H1 (cell line): ENCODE results near the gene ABCC6. TPM values are rescaled to one million over a fixed set of nuclear protein-coding genes. Genes with fewer than 3 reads are reported as not detected.

Source experiments
- CTCF ChIA-PET: fragments of 300-600 bp; sonication (Branson Sonifier 250); formaldehyde crosslinking; loops from one replicate; lab custom pipeline; 2021; ENCODE audit not compliant: partially characterized antibody; lab: Charles Lee
- POLR2A ChIA-PET: fragments of 300-600 bp; sonication (Branson Sonifier 250); formaldehyde crosslinking; loops from one replicate; lab custom pipeline; 2021; ENCODE audit warnings: inconsistent platforms; ENCODE audit not compliant: partially characterized antibody; lab: Charles Lee
- DNase-seq, 2 experiments: peaks; one replicate each; pipeline versions ENCODE4 v3.0.0 to v3.0.0-alpha.2; 2010 to 2022; ENCODE audit warnings: low spot score in 2 of 2, low read depth in 1 of 2, mixed read lengths in 1 of 2
- FAIRE-seq: peaks from 2 replicates; lab custom pipeline; 2011; peaks lifted over from hg19 to GRCh38; lab: Jason Lieb, UNC
- H2AFZ ChIP-seq: 2 replicates; pipeline ENCODE4 v1.8.1; 2012; ENCODE audit warnings: low read length, inconsistent platforms
- H2AK5ac ChIP-seq: 2 replicates; pipeline ENCODE4 v1.6.1; 2013; ENCODE audit warnings: low read depth, low read length
- H2BK120ac ChIP-seq: replicated peaks from 2 replicates; pipeline ENCODE3; 2013; ENCODE audit warnings: low read depth, low read length, inconsistent platforms
- H2BK12ac ChIP-seq: 2 replicates; pipeline ENCODE4 v1.6.1; 2013; ENCODE audit warnings: low read depth, low read length
- H2BK15ac ChIP-seq: 2 replicates; pipeline ENCODE4 v1.6.1; 2013; ENCODE audit warnings: low read length
- H2BK20ac ChIP-seq: 2 replicates; pipeline ENCODE4 v1.6.1; 2013; ENCODE audit warnings: low read length
- H2BK5ac ChIP-seq: 2 replicates; pipeline ENCODE4 v1.6.1; 2013; ENCODE audit warnings: low read depth, low read length
- H3K14ac ChIP-seq: 2 replicates; pipeline ENCODE4 v1.6.1; 2013; ENCODE audit warnings: inconsistent platforms; ENCODE audit not compliant: insufficient read length
- H3K18ac ChIP-seq: 2 replicates; pipeline ENCODE4 v1.6.1; 2013; ENCODE audit warnings: low read length; ENCODE audit errors: extremely low read depth
- H3K23ac ChIP-seq: 2 replicates; pipeline ENCODE4 v1.6.1; 2013; ENCODE audit warnings: inconsistent platforms; ENCODE audit not compliant: insufficient read length
- H3K23me2 ChIP-seq: 2 replicates; pipeline ENCODE4 v1.6.1; 2013; ENCODE audit warnings: low read depth, low read length
- H3K27ac ChIP-seq: 2 replicates; pipeline ENCODE4 v1.6.1; 2011; ENCODE audit warnings: low read depth, low read length, inconsistent platforms
- H3K27me3 ChIP-seq, 4 experiments: replicated peaks in 1 of 4; 1 replicate in 1 of 4; 2 replicates in 3 of 4; pipeline versions ENCODE4 v1.6.1 to v1.8.1; 2011 to 2013; ENCODE audit warnings: low read length in 3 of 4, mild to moderate bottlenecking in 3 of 4, inconsistent platforms in 2 of 4, mixed read lengths in 2 of 4, moderate library complexity in 1 of 4; ENCODE audit not compliant: control insufficient read depth in 3 of 4, insufficient read depth in 3 of 4; ENCODE audit errors: extremely low read depth in 1 of 4
- H3K36me3 ChIP-seq, 4 experiments: 2 replicates each; pipeline versions ENCODE4 v1.6.1 to v1.8.1; 2011 to 2013; ENCODE audit warnings: mild to moderate bottlenecking in 4 of 4, low read length in 3 of 4, moderate library complexity in 2 of 4, control low read depth in 1 of 4, inconsistent platforms in 1 of 4; ENCODE audit not compliant: insufficient read depth in 4 of 4, control insufficient read depth in 2 of 4
- H3K4ac ChIP-seq: replicated peaks from 2 replicates; pipeline ENCODE3; 2013; ENCODE audit warnings: low read length, low read depth, mixed read lengths, inconsistent platforms; ENCODE audit not compliant: insufficient read length
- H3K4me1 ChIP-seq, 4 experiments: replicated peaks in 1 of 4; 1 replicate in 1 of 4; 2 replicates in 3 of 4; pipeline versions ENCODE4 v1.6.1 to v1.8.1; 2011 to 2013; ENCODE audit warnings: low read length in 3 of 4, inconsistent platforms in 2 of 4, mixed read lengths in 1 of 4; ENCODE audit not compliant: insufficient read depth in 4 of 4, control insufficient read depth in 3 of 4
- H3K4me2 ChIP-seq, 2 experiments: 2 replicates each; pipeline versions ENCODE4 v1.6.1 to v1.8.1; 2011 to 2013; ENCODE audit warnings: low read depth in 2 of 2, low read length in 2 of 2, control low read depth in 1 of 2, inconsistent platforms in 1 of 2, mild to moderate bottlenecking in 1 of 2; ENCODE audit not compliant: insufficient read depth in 1 of 2
- H3K4me3 ChIP-seq, 4 experiments: fragments of 200-600, 300-600 bp in 1 of 4; sonication (generic), shearing (Covaris generic), sonication (Bioruptor Twin) in 1 of 4; 2 replicates each; pipeline versions ENCODE4 v1.5.1 to v1.8.1; 2011 to 2016; ENCODE audit warnings: low read length in 4 of 4, low read depth in 3 of 4, control low read depth in 2 of 4, inconsistent platforms in 2 of 4, mild to moderate bottlenecking in 2 of 4, mixed read lengths in 1 of 4, moderate library complexity in 1 of 4; ENCODE audit not compliant: insufficient read depth in 2 of 4; ENCODE audit errors: extremely low read depth in 1 of 4
- H3K56ac ChIP-seq: replicated peaks from 2 replicates; pipeline ENCODE3; 2013; ENCODE audit warnings: low read depth, mild to moderate bottlenecking, mixed read lengths, low read length, inconsistent platforms; ENCODE audit not compliant: insufficient read length
- H3K79me1 ChIP-seq: 2 replicates; pipeline ENCODE4 v1.6.1; 2013; ENCODE audit warnings: low read depth, low read length, control low read depth
- H3K79me2 ChIP-seq, 2 experiments: 2 replicates each; pipeline versions ENCODE4 v1.6.1 to v1.8.1; 2012 to 2013; ENCODE audit warnings: low read length in 2 of 2, mild to moderate bottlenecking in 2 of 2, inconsistent platforms in 1 of 2; ENCODE audit not compliant: insufficient read depth in 2 of 2, control insufficient read depth in 1 of 2
- H3K9ac ChIP-seq, 4 experiments: replicated peaks in 1 of 4; 1 replicate in 1 of 4; 2 replicates in 3 of 4; pipeline versions ENCODE4 v1.6.1 to v1.8.1; 2011 to 2013; ENCODE audit warnings: low read depth in 3 of 4, low read length in 3 of 4, control low read depth in 2 of 4, mild to moderate bottlenecking in 2 of 4, moderate library complexity in 2 of 4, inconsistent platforms in 1 of 4; ENCODE audit errors: extremely low read depth in 1 of 4
- H3K9me3 ChIP-seq, 2 experiments: 2 replicates each; pipeline versions ENCODE4 v1.6.1 to v1.8.1; 2012 to 2013; ENCODE audit warnings: mild to moderate bottlenecking in 2 of 2, moderate library complexity in 2 of 2, control low read depth in 1 of 2, inconsistent platforms in 1 of 2, low read depth in 1 of 2, low read length in 1 of 2, mixed read lengths in 1 of 2; ENCODE audit not compliant: insufficient read depth in 2 of 2
- H4K20me1 ChIP-seq, 2 experiments: replicated peaks in 1 of 2; 2 replicates each; pipeline versions ENCODE3 to v1.8.1; 2011 to 2013; ENCODE audit warnings: inconsistent platforms in 2 of 2, low read length in 2 of 2, mild to moderate bottlenecking in 1 of 2; ENCODE audit not compliant: insufficient read depth in 2 of 2, control insufficient read depth in 1 of 2
- H4K5ac ChIP-seq: 2 replicates; pipeline ENCODE4 v1.6.1; 2013; ENCODE audit warnings: low read length, low read depth, mixed read lengths, inconsistent platforms; ENCODE audit not compliant: insufficient read length
- H4K8ac ChIP-seq: 2 replicates; pipeline ENCODE4 v1.8.0; 2013; ENCODE audit warnings: mild to moderate bottlenecking, moderate library complexity, low read length, inconsistent platforms; ENCODE audit not compliant: insufficient read depth; ENCODE audit errors: extremely low read depth
- H4K91ac ChIP-seq: replicated peaks from 2 replicates; pipeline ENCODE3; 2013; ENCODE audit warnings: low read length, mixed read lengths, inconsistent platforms; ENCODE audit not compliant: insufficient read length
- POU5F1 ChIP-seq: IDR thresholded peaks from 2 replicates; pipeline ENCODE4 v1.6.1; 2011; ENCODE audit warnings: low read depth, mild to moderate bottlenecking, low read length, moderate library complexity
- WGBS, 2 experiments: shearing (Covaris generic) in 1 of 2; methylation state at CpG; one replicate each; pipeline versions ENCODE4 v1.1.6 to v1.1.7; 2013 to 2015; ENCODE audit warnings: low lambda C conversion rate in 2 of 2, mixed read lengths in 2 of 2, inconsistent platforms in 1 of 2, low coverage in 1 of 2, missing lambda C conversion rate in 1 of 2; ENCODE audit not compliant: insufficient replicate concordance in 2 of 2, insufficient coverage in 1 of 2, insufficient read length in 1 of 2; ENCODE audit errors: extremely low coverage in 1 of 2, missing lambda C conversion rate in 1 of 2; 5-methylcytosine and 5-hydroxymethylcytosine counted together
- polyA plus RNA-seq, 7 experiments: library from polyadenylated mRNA; depleted of rRNA in 3 of 7; stranded (reverse) in 5 of 7; unstranded in 2 of 7; fragments of >200 nt in 5 of 7; fragments of 200-250 nt in 2 of 7; gene quantifications; 1 replicate in 5 of 7; 2 replicates in 1 of 7; 4 replicates in 1 of 7; pipeline versions ENCODE4 v1.2.1 to v1.2.3, GENCODE V29; 2011 to 2013; ENCODE audit warnings: missing spikeins in 2 of 7, mixed read lengths in 2 of 7
- total RNA-seq: library from RNA; stranded (reverse); fragmentation: NEBNext Ultra II Directional; extraction: Animal tissue kit (Norgen Biotek cat#: 25700); gene quantifications from 2 replicates; pipeline ENCODE4 v1.2.1, GENCODE V29; 2021
- TF ChIP-seq, protein P1 (sequence below), 3 experiments: IDR thresholded peaks; 1 replicate in 2 of 3; 2 replicates in 1 of 3; pipeline versions ENCODE4 v1.5.1 to v1.6.1; 2011; ENCODE audit warnings: low read length in 3 of 3, mild to moderate bottlenecking in 3 of 3, inconsistent platforms in 2 of 3, low read depth in 1 of 3, moderate library complexity in 1 of 3; ENCODE audit not compliant: insufficient read depth in 1 of 3; ENCODE audit errors: control extremely low read depth in 1 of 3

The ABCC6 gene
- total and polyA plus RNA-seq, 2 of the 8 experiments (the other 6 are each of a cell fraction or from before 2014, with no cell fraction given), result 1.6 to 1.8 TPM

DNA sequence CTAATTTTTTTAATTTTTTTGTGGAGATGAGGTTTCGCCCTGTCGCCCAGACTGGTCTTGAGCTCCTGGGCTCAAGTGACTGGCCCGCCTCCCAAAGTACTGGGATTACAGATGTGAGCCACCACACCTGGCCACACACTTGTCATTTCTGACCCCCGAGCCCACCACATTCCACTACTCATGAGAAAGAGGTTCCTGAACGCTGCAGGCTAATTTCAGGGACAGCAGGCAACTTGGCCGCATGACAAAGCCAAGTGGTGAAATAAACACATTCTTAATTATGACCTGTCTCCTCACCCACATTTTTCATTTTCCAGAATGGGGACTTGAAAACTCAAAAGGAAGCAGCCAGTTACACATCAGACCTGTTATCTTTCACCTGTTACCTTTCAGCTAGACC is 114.5 kb downstream of the ABCC6 start:
- Histone ChIP-seq H3K56ac (no peak overlapping the region), H3K18ac (no peak overlapping the region), H3K4ac (no peak overlapping the region), H2AFZ (no peak overlapping the region), H2BK15ac (no peak overlapping the region), H3K9ac (no peak overlapping the region), H4K8ac (no peak overlapping the region; the same call in 1 of the 2 replicates), H3K4me2 (no peak overlapping the region; a peak in 1 of 4 replicates), H4K20me1 (peaks cover 6 to 7% of the 10 kb centered on the region in 2 experiments), H3K36me3 (peaks cover 11 to 52% (median 43%) of the 10 kb centered on the region in 4 experiments; a peak in 7 of 8 replicates), H3K4me1 (no peaks in the 10 kb centered on the region; a peak in 1 of 7 replicates), H3K27ac (peak overlapping the region; percentile 51; the same call in 1 of the 2 replicates), H3K79me1 (no peaks in the 10 kb centered on the region), H3K79me2 (no peaks in the 10 kb centered on the region), H2AK5ac (no peak overlapping the region), H3K23me2 (no peaks in the 10 kb centered on the region), H3K4me3 (no peak overlapping the region), H2BK20ac (no peak overlapping the region), H3K9me3 (no peaks in the 10 kb centered on the region), H3K27me3 (no peaks in the 10 kb centered on the region), H3K14ac (no peak overlapping the region), H2BK12ac (no peak overlapping the region), H4K91ac (no peak overlapping the region), H4K5ac (no peak overlapping the region), H3K23ac (no peak overlapping the region), H2BK5ac (no peak overlapping the region), H2BK120ac (no peak overlapping the region)
- CTCF ChIA-PET, result interaction anchor here (0.7 to 1.6 kb wide), 4 partner anchors 18 to 340 kb away, joined by 3 to 7 read pairs (median 4); no protein-coding TSS in a partner anchor
- TF ChIP-seq POU5F1, result 0 out of 2 replicates have a peak, but pooled peaks have one; percentile 35
- TF ChIP-seq, protein P1, sequence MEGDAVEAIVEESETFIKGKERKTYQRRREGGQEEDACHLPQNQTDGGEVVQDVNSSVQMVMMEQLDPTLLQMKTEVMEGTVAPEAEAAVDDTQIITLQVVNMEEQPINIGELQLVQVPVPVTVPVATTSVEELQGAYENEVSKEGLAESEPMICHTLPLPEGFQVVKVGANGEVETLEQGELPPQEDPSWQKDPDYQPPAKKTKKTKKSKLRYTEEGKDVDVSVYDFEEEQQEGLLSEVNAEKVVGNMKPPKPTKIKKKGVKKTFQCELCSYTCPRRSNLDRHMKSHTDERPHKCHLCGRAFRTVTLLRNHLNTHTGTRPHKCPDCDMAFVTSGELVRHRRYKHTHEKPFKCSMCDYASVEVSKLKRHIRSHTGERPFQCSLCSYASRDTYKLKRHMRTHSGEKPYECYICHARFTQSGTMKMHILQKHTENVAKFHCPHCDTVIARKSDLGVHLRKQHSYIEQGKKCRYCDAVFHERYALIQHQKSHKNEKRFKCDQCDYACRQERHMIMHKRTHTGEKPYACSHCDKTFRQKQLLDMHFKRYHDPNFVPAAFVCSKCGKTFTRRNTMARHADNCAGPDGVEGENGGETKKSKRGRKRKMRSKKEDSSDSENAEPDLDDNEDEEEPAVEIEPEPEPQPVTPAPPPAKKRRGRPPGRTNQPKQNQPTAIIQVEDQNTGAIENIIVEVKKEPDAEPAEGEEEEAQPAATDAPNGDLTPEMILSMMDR (IDR thresholded peaks at IDR 0.05; ENCODE audit: control extremely low read depth in 1 of 3, insufficient read depth in 1 of 3, low read depth in 1 of 3, low read length in 3 of 3), result no peak
- no peak for FAIRE-seq
- DNase-seq, result no peak
- WGBS, 2 experiments, result 91% methylated on average over 6 of the region's 6 CpGs; no CpG with 5 or more reads in 1 of the 2 experiments
- POLR2A ChIA-PET, result interaction anchor here (1.0 kb wide), 1 partner anchor 233 kb away, joined by 3 read pairs; no protein-coding TSS in a partner anchor
